ENCODE results near the gene KLHL9.

KLHL9 gene

GRCh38 chr9:21317956-21318923 lies 17.0 kb downstream of the KLHL9 start:
- peak; percentile 27 for DNase-seq

GRCh38 chr9:21316860-21317259 lies 18.3 kb downstream of the KLHL9 start:
- no peak for DNase-seq

- no peak for DNase-seq
These were observed 19.0 kb downstream of the KLHL9 start for GRCh38 chr9:21316032-21316842.

GRCh38 chr9:21314152-21314551 lies 21.1 kb downstream of the KLHL9 start:
- DNase-seq: no peak

- no peak for DNase-seq
These were observed 23.3 kb downstream of the KLHL9 start for GRCh38 chr9:21311889-21312288.

GRCh38 chr9:21305213-21305612 lies 30.0 kb downstream of the KLHL9 start, which contains the start of gene IFNA5:
Gene IFNA5 (minus strand): TSS chr9:21305313. CDS start chr9:21305256, 57 bp downstream.
- DNase-seq: no peak

DNA sequence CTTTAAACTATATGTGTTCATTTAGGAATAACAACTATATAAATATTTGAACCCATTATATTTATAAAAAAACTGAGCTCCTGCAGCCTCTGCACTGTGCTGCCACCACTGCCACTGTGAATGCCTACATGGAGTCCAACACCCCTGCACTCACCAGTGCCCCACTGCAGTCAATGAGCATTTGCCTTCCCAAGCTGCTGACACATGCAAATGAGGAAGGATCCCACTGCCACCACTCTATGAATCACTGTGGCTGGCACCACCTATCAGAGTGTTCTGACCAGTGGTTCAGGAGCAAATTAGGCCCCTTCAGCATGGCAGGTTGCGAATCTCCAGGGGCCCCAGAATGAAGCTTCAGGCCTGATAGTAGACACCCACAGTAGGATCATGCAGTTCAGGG lies 39.2 kb downstream of the KLHL9 start:
- DNase-seq: no peak

GRCh38 chr9:21294904-21295538 lies 40.2 kb downstream of the KLHL9 start:
- no peak for DNase-seq

- no peak for DNase-seq
These were observed 40.8 kb downstream of the KLHL9 start for GRCh38 chr9:21294364-21294774.

DNA sequence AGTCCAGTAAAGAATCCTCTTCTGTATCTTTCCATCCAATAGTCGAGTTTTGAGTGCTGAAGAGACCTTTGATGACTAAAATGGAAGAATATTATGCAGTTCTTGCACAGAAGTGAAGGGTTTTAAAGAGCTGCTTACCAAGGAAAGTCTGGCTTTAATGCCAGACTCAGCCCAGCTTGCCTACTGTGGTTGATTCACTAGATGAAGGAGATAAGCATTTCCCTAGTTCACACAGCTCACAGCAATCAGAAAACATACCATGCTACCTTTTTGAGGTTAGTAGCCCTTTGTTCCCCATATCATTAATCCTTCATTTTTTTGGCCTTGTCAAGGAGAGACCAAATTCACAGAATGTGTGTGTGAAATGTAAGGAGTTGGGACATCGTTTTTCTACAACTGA lies 45.4 kb downstream of the KLHL9 start:
- no peak for DNase-seq

DNA sequence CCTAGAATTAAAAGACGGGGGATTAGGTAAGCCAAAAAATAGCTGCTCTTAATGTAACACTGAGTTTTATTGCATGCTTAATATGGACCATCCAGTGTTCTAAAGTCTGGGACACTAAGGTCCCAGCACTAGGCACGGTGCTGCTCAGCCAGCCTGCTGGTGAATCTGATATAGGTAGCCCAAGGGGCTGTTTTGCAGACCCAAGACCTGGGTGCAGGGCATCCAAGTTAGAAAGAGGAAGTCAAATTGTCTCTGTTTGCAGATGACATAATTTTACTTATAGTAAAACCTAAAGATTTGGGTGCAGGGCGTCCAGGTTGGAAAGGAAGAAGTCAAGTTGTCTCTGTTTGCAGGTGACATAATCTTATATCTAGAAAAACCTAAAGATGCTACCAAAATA lies 47.9 kb downstream of the KLHL9 start:
- no peak for DNase-seq

DNA sequence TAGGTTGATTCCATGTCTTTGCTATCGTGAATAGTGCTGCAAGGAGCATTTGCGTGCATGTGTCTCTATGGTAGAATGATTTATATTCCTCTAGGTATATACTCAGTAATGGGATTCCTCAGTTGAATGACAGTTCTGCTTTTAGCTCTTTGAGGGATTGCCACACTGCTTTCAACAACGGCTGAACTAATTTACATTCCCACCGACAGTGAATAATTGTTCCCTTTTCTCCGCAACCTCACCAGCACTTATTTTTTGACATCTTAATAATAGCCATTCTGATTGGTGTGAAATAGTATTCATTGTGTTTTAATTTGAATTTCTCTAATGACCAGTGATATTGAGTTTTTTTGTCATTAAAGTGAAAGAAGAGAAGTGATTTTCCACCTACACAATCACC lies 48.5 kb downstream of the KLHL9 start:
- DNase-seq: no peak

GRCh38 chr9:21286099-21286498 lies 49.1 kb downstream of the KLHL9 start:
- DNase-seq: no peak

GRCh38 chr9:21281275-21281674 lies 53.9 kb downstream of the KLHL9 start:
- no peak for DNase-seq
